H9 (cell line): ENCODE measurements around the gene FMOD. TPM values are rescaled to one million over a fixed set of nuclear protein-coding genes. Genes with fewer than 3 reads are reported as not detected.

ENCODE experiments used
- DNase-seq: peaks from one replicate; pipeline ENCODE4 v3.0.0-alpha.2; 2017
- H2AFZ ChIP-seq: one replicate; pipeline ENCODE4 v1.6.1; 2013; ENCODE audit warnings: mild to moderate bottlenecking, low read length, control low read depth, moderate library complexity
- H2AK5ac ChIP-seq: 2 replicates; pipeline ENCODE4 v1.6.1; 2013; ENCODE audit warnings: low read length, control low read depth, mixed read lengths; ENCODE audit not compliant: insufficient read length
- H2BK120ac ChIP-seq: one replicate; pipeline ENCODE4 v1.6.1; 2013; ENCODE audit warnings: low read depth, mild to moderate bottlenecking, low read length, control low read depth, inconsistent platforms; ENCODE audit not compliant: poor library complexity, severe bottlenecking
- H2BK12ac ChIP-seq: 2 replicates; pipeline ENCODE4 v1.6.1; 2013; ENCODE audit warnings: low read length, control low read depth, mixed read lengths, low read depth; ENCODE audit not compliant: insufficient read length
- H2BK15ac ChIP-seq: 2 replicates; pipeline ENCODE4 v1.6.1; 2013; ENCODE audit warnings: low read depth, low read length, control low read depth
- H2BK20ac ChIP-seq: one replicate; pipeline ENCODE4 v1.6.1; 2013; ENCODE audit warnings: low read depth, mild to moderate bottlenecking, low read length, control low read depth, inconsistent platforms; ENCODE audit not compliant: poor library complexity, severe bottlenecking
- H2BK5ac ChIP-seq: 2 replicates; pipeline ENCODE4 v1.6.1; 2013; ENCODE audit warnings: low read length, control low read depth, mixed read lengths; ENCODE audit not compliant: insufficient read length
- H3K14ac ChIP-seq: 2 replicates; pipeline ENCODE4 v1.6.1; 2013; ENCODE audit warnings: low read length, control low read depth; ENCODE audit not compliant: insufficient read depth
- H3K18ac ChIP-seq: 2 replicates; pipeline ENCODE4 v1.6.1; 2013; ENCODE audit warnings: low read depth, mild to moderate bottlenecking, mixed read lengths, low read length, control low read depth; ENCODE audit not compliant: insufficient read length
- H3K23ac ChIP-seq: 2 replicates; pipeline ENCODE4 v1.6.1; 2013; ENCODE audit warnings: low read length, control low read depth, mixed read lengths, low read depth; ENCODE audit not compliant: insufficient read length
- H3K23me2 ChIP-seq: 2 replicates; pipeline ENCODE4 v1.6.1; 2013; ENCODE audit warnings: low read depth, mild to moderate bottlenecking, mixed read lengths, low read length, control low read depth; ENCODE audit not compliant: insufficient read length, poor library complexity, severe bottlenecking
- H3K27ac ChIP-seq: 2 replicates; pipeline ENCODE4 v1.5.1; 2013; ENCODE audit warnings: low read length, control low read depth, mixed read lengths, low read depth; ENCODE audit not compliant: insufficient read length
- H3K27me3 ChIP-seq: 2 replicates; pipeline ENCODE4 v1.6.1; 2013; ENCODE audit warnings: low read length, control low read depth, inconsistent platforms; ENCODE audit not compliant: insufficient read depth
- H3K4ac ChIP-seq: 2 replicates; pipeline ENCODE4 v1.6.1; 2013; ENCODE audit warnings: low read depth, mild to moderate bottlenecking, control low read depth, inconsistent platforms, low read length, moderate library complexity
- H3K4me1 ChIP-seq: 2 replicates; pipeline ENCODE4 v1.6.1; 2013; ENCODE audit warnings: low read length, control low read depth, inconsistent platforms; ENCODE audit not compliant: insufficient read depth
- H3K4me2 ChIP-seq: 2 replicates; pipeline ENCODE4 v1.6.1; 2013; ENCODE audit warnings: low read length, control low read depth, mixed read lengths; ENCODE audit not compliant: insufficient read length, insufficient read depth
- H3K56ac ChIP-seq: 2 replicates; pipeline ENCODE4 v1.6.1; 2013; ENCODE audit warnings: low read depth, mild to moderate bottlenecking, mixed read lengths, low read length, control low read depth; ENCODE audit not compliant: insufficient read length
- H3K79me1 ChIP-seq: 2 replicates; pipeline ENCODE4 v1.6.1; 2013; ENCODE audit warnings: low read depth, mild to moderate bottlenecking, moderate library complexity, low read length, control low read depth, inconsistent platforms; ENCODE audit not compliant: insufficient read depth, poor library complexity, severe bottlenecking
- H3K79me2 ChIP-seq: 2 replicates; pipeline ENCODE4 v1.6.1; 2013; ENCODE audit warnings: low read length, control low read depth, inconsistent platforms; ENCODE audit not compliant: insufficient read depth
- H3K9ac ChIP-seq: 2 replicates; pipeline ENCODE4 v1.6.1; 2013; ENCODE audit warnings: low read length, control low read depth, mixed read lengths; ENCODE audit not compliant: insufficient read length; ENCODE audit errors: extremely low read depth
- H3K9me3 ChIP-seq: one replicate; pipeline ENCODE4 v1.6.1; 2013; ENCODE audit warnings: low read depth, low read length, inconsistent platforms; ENCODE audit not compliant: control insufficient read depth
- H3T11ph ChIP-seq: one replicate; pipeline ENCODE4 v1.6.1; 2013; ENCODE audit warnings: mild to moderate bottlenecking, low read length, control low read depth, inconsistent platforms
- H4K20me1 ChIP-seq: one replicate; pipeline ENCODE4 v1.6.1; 2013; ENCODE audit not compliant: control insufficient read depth, insufficient read length, insufficient read depth
- H4K5ac ChIP-seq: 2 replicates; pipeline ENCODE4 v1.6.1; 2013; ENCODE audit warnings: low read depth, mild to moderate bottlenecking, mixed read lengths, low read length, control low read depth; ENCODE audit not compliant: insufficient read length
- H4K8ac ChIP-seq: replicated peaks from 2 replicates; pipeline ENCODE4 v1.6.1; 2013; ENCODE audit warnings: low read length, control low read depth, mixed read lengths, low read depth; ENCODE audit not compliant: insufficient read length
- H4K91ac ChIP-seq: 2 replicates; pipeline ENCODE4 v1.6.1; 2013; ENCODE audit warnings: low read depth, mild to moderate bottlenecking, moderate library complexity, mixed read lengths, low read length, control low read depth; ENCODE audit not compliant: insufficient read length
- H3K27ac Mint-ChIP-seq, 3 experiments: 2 replicates in 2 of 3; 3 replicates in 1 of 3; pipeline ENCODE4 v1.8.0; 2020 to 2021; ENCODE audit warnings: mixed read lengths in 3 of 3, mild to moderate bottlenecking in 1 of 3, moderate library complexity in 1 of 3
- H3K27me3 Mint-ChIP-seq: 2 replicates; pipeline ENCODE4 v1.8.0; 2021; ENCODE audit warnings: low read depth, mild to moderate bottlenecking, moderate library complexity, mixed read lengths
- H3K36me3 Mint-ChIP-seq, 3 experiments: 2 replicates in 2 of 3; 3 replicates in 1 of 3; pipeline ENCODE4 v1.8.0; 2020 to 2021; ENCODE audit warnings: low read depth in 3 of 3, mixed read lengths in 3 of 3; ENCODE audit not compliant: insufficient read depth in 1 of 3
- H3K4me1 Mint-ChIP-seq, 2 experiments: 2 replicates each; pipeline ENCODE4 v1.8.0; 2020; ENCODE audit warnings: mixed read lengths in 2 of 2
- H3K4me3 Mint-ChIP-seq, 2 experiments: 2 replicates in 1 of 2; 3 replicates in 1 of 2; pipeline ENCODE4 v1.8.0; 2020 to 2021; ENCODE audit warnings: mild to moderate bottlenecking in 2 of 2, mixed read lengths in 2 of 2, moderate library complexity in 1 of 2
- H3K9me3 Mint-ChIP-seq, 2 experiments: 2 replicates in 1 of 2; 3 replicates in 1 of 2; pipeline ENCODE4 v1.8.0; 2020; ENCODE audit warnings: mild to moderate bottlenecking in 2 of 2, mixed read lengths in 2 of 2, moderate library complexity in 1 of 2
- WGBS: extraction: QIAGEN DNeasy Blood & Tissue Kit; methylation state at CpG from one replicate; pipeline ENCODE4 v1.1.7; 2013; ENCODE audit warnings: missing lambda C conversion rate, low lambda C conversion rate, mixed read lengths; ENCODE audit not compliant: insufficient read length; ENCODE audit errors: extremely low coverage; 5-methylcytosine and 5-hydroxymethylcytosine counted together
- total RNA-seq: library from RNA; stranded (reverse); gene quantifications from 2 replicates; pipeline ENCODE4 v1.2.1, GENCODE V29; 2021
- TF ChIP-seq, protein P1 (sequence below): fragments of 200-600 bp; sonication (generic); conservative IDR thresholded peaks from 3 replicates; pipeline ENCODE4 v1.8.0; 2021; ENCODE audit warnings: antibody characterized with exemption, mild to moderate bottlenecking

The FMOD gene
- total RNA-seq, 1 experiment from 2014 or later = not detected

DNA sequence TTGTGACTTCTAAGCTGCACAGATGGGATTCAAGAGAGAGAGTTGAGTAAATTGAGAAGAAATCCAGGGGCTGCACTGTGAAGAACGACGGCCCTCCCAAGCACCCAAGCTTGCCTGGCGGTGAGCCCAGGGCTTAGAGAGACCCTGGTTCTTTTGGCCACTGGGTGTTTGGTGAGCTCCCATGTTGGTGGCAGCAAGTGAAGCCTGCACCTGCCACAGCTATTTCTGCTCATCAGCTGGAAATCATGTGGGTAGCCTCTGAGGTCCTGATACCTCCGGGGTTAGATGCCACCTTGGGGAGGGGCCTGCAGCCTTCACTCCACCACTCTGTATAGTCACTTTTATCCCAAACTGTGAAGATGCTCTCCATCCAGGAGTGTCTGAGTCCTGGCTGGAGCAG, 51.8 kb downstream of the FMOD start:
- peaks cover 10% of the 10 kb centered on the region in 2 experiments for H3K4me1 Mint-ChIP-seq
- no peaks in the 10 kb centered on the region for H3K23me2 ChIP-seq
- no peak overlapping the region for H3K14ac ChIP-seq
- H4K91ac ChIP-seq = no peak overlapping the region
- H2AK5ac ChIP-seq = no peak overlapping the region
- no peaks in the 10 kb centered on the region for H3K79me2 ChIP-seq
- no peaks in the 10 kb centered on the region for H3K79me1 ChIP-seq
- TF ChIP-seq, protein P1, sequence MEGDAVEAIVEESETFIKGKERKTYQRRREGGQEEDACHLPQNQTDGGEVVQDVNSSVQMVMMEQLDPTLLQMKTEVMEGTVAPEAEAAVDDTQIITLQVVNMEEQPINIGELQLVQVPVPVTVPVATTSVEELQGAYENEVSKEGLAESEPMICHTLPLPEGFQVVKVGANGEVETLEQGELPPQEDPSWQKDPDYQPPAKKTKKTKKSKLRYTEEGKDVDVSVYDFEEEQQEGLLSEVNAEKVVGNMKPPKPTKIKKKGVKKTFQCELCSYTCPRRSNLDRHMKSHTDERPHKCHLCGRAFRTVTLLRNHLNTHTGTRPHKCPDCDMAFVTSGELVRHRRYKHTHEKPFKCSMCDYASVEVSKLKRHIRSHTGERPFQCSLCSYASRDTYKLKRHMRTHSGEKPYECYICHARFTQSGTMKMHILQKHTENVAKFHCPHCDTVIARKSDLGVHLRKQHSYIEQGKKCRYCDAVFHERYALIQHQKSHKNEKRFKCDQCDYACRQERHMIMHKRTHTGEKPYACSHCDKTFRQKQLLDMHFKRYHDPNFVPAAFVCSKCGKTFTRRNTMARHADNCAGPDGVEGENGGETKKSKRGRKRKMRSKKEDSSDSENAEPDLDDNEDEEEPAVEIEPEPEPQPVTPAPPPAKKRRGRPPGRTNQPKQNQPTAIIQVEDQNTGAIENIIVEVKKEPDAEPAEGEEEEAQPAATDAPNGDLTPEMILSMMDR = no peak
- no peak overlapping the region for H3T11ph ChIP-seq
- H3K9ac ChIP-seq = no peak overlapping the region
- H4K5ac ChIP-seq = no peak overlapping the region
- H3K18ac ChIP-seq = no peak overlapping the region
- H2BK12ac ChIP-seq = no peak overlapping the region
- H3K27me3 Mint-ChIP-seq = peaks cover 99% of the 10 kb centered on the region
- DNase-seq = no peak
- no peaks in the 10 kb centered on the region for H3K9me3 ChIP-seq
- no peak overlapping the region for H2AFZ ChIP-seq
- H2BK15ac ChIP-seq = no peak overlapping the region
- H3K4me2 ChIP-seq = no peak overlapping the region
- no peak overlapping the region for H3K27ac ChIP-seq
- no peak overlapping the region for H4K8ac ChIP-seq
- no peak overlapping the region for H2BK20ac ChIP-seq
- no peak overlapping the region for H2BK120ac ChIP-seq
- peaks cover 34% of the 10 kb centered on the region for H3K27me3 ChIP-seq
- no peaks in the 10 kb centered on the region for H3K4me1 ChIP-seq
- no peak overlapping the region for H3K4ac ChIP-seq
- no peaks in the 10 kb centered on the region for H3K36me3 Mint-ChIP-seq
- H3K4me3 Mint-ChIP-seq = no peak overlapping the region
- no peak overlapping the region for H3K56ac ChIP-seq
- WGBS = no CpG with 5 or more reads among the region's 4 CpGs
- H3K23ac ChIP-seq = no peak overlapping the region
- no peaks in the 10 kb centered on the region for H4K20me1 ChIP-seq
- no peak overlapping the region for H3K27ac Mint-ChIP-seq
- H3K9me3 Mint-ChIP-seq = no peaks in the 10 kb centered on the region
- H2BK5ac ChIP-seq = no peak overlapping the region
